GM23248 (cell line): ENCODE measurements around the gene HIC1. TPM values are rescaled to one million over a fixed set of nuclear protein-coding genes. Genes with fewer than 3 reads are reported as not detected.

Experiments used
- DNase-seq: peaks from one replicate; pipeline ENCODE4 v3.0.0-alpha.2; 2015
- H2AFZ ChIP-seq: fragments of 200-600 bp; sonication (generic); 2 replicates; pipeline ENCODE4 v1.6.1; 2016; ENCODE audit warnings: antibody characterized with exemption
- H3F3A ChIP-seq: fragments of 200-600 bp; sonication (generic); 2 replicates; pipeline ENCODE4 v1.6.1; 2016; ENCODE audit warnings: mild to moderate bottlenecking, antibody characterized with exemption, mixed run types; ENCODE audit not compliant: insufficient read depth
- H3K27ac ChIP-seq: fragments of 200-600 bp; sonication (generic); 2 replicates; pipeline ENCODE4 v1.5.1; 2016; ENCODE audit warnings: mild to moderate bottlenecking
- H3K27me3 ChIP-seq: fragments of 200-600 bp; sonication (generic); replicated peaks from 2 replicates; pipeline ENCODE4 v1.6.1; 2016; ENCODE audit warnings: mild to moderate bottlenecking; ENCODE audit not compliant: insufficient read depth
- H3K36me3 ChIP-seq: fragments of 200-600 bp; sonication (generic); 2 replicates; pipeline ENCODE4 v1.6.1; 2016; ENCODE audit warnings: low read depth, mild to moderate bottlenecking
- H3K4me1 ChIP-seq: fragments of 200-600 bp; sonication (generic); 2 replicates; pipeline ENCODE4 v1.6.1; 2016; ENCODE audit warnings: mild to moderate bottlenecking; ENCODE audit not compliant: insufficient read depth
- H3K4me2 ChIP-seq: fragments of 200-600 bp; sonication (generic); one replicate; pipeline ENCODE4 v1.6.1; 2016; ENCODE audit warnings: mild to moderate bottlenecking; ENCODE audit not compliant: unreplicated experiment
- H3K4me3 ChIP-seq: fragments of 200-600 bp; sonication (generic); 2 replicates; pipeline ENCODE4 v1.5.1; 2016; ENCODE audit warnings: mild to moderate bottlenecking
- H3K79me2 ChIP-seq: fragments of 200-600 bp; sonication (generic); 2 replicates; pipeline ENCODE4 v1.6.1; 2016; ENCODE audit warnings: mild to moderate bottlenecking; ENCODE audit not compliant: insufficient read depth
- H3K9ac ChIP-seq: fragments of 200-600 bp; sonication (generic); 2 replicates; pipeline ENCODE4 v1.6.1; 2016; ENCODE audit warnings: mild to moderate bottlenecking
- H3K9me2 ChIP-seq: fragments of 200-600 bp; sonication (generic); 2 replicates; pipeline ENCODE4 v1.6.1; 2016; ENCODE audit warnings: mixed run types, mild to moderate bottlenecking, moderate library complexity; ENCODE audit not compliant: insufficient read depth
- H3K9me3 ChIP-seq: fragments of 200-600 bp; sonication (generic); one replicate; pipeline ENCODE4 v1.6.1; 2017; ENCODE audit warnings: low read depth
- H4K20me1 ChIP-seq: fragments of 200-600 bp; sonication (generic); 2 replicates; pipeline ENCODE4 v1.6.0; 2016; ENCODE audit not compliant: insufficient read depth
- EZH2 ChIP-seq: fragments of 200-600 bp; sonication (generic); IDR thresholded peaks from 2 replicates; pipeline ENCODE4 v1.6.1; 2018; ENCODE audit warnings: antibody characterized with exemption, mild to moderate bottlenecking; ENCODE audit not compliant: insufficient read depth, poor library complexity, severe bottlenecking
- EZH2phosphoT487 ChIP-seq: fragments of 200-600 bp; sonication (generic); IDR thresholded peaks from 2 replicates; pipeline ENCODE4 v1.6.1; 2018; ENCODE audit warnings: antibody characterized with exemption, moderate library complexity, mild to moderate bottlenecking, low read depth; ENCODE audit not compliant: insufficient read depth
- WGBS, 2 experiments: methylation state at CpG; one replicate each; pipeline ENCODE4 v1.1.6; 2015 to 2017; ENCODE audit warnings: low lambda C conversion rate in 2 of 2, low coverage in 1 of 2; ENCODE audit errors: missing lambda C conversion rate in 2 of 2; 5-methylcytosine and 5-hydroxymethylcytosine counted together
- in situ Hi-C: fragments of 300-500 bp; cut with MboI; formaldehyde crosslinking; loops from 2 replicates; pipeline ENCODE4 v1.15.0; 2020
- polyA plus RNA-seq: library from polyadenylated mRNA; unstranded; fragments of >200 nt; fragmentation: Nextera tagmentation; extraction: Ambion mirVana; gene quantifications from 2 replicates; pipeline ENCODE4 v1.2.1, GENCODE V29; 2016
- total RNA-seq: library from RNA; depleted of rRNA; stranded (reverse); fragments of >200 nt; shearing (Covaris generic); gene quantifications from 2 replicates; pipeline ENCODE4 v1.2.3, GENCODE V29; 2014

The HIC1 gene
- total and polyA plus RNA-seq, 2 experiments from 2014 or later, result 1.6 to 35.0 TPM

DNA sequence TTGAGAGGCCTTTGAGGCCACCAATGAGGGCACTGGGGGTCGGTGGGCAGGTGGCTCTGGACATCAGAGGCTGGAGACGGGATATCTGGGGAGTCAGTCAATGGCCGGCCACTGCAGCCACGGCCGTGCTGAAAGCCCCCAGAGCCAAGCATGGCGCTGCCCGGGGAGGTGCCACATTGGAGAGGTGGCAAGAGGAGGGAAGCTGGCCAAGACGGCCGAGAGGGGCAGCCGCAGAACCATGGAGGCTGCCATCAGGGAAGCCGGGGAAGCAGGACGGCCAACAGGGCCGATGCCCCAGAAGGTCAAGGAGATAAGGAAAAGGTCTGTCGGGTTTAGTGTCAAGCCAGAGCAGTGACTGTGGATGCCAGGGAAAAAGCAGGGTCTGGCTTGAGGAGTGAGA is 39.6 kb upstream of the HIC1 start:
- H3K79me2 ChIP-seq, result no peaks in the 10 kb centered on the region
- H3K9me3 ChIP-seq, result no peaks in the 10 kb centered on the region
- H3K9me2 ChIP-seq, result no peaks in the 10 kb centered on the region
- no peak overlapping the region for H2AFZ ChIP-seq
- in situ Hi-C loops, result no loop called here
- H3K27ac ChIP-seq, result no peak overlapping the region
- H3K36me3 ChIP-seq, result no peaks in the 10 kb centered on the region
- no peak overlapping the region for H3K4me3 ChIP-seq
- no peaks in the 10 kb centered on the region for H4K20me1 ChIP-seq
- TF ChIP-seq EZH2phosphoT487 (no peak), EZH2 (no peak)
- DNase-seq, result no peak
- H3K4me1 ChIP-seq, result peaks cover 7% of the 10 kb centered on the region; the same call in 1 of the 2 replicates
- H3K4me2 ChIP-seq, result no peak overlapping the region
- 0 out of 2 replicates have a peak, but pooled peaks cover 8% of the 10 kb centered on the region for H3F3A ChIP-seq
- H3K27me3 ChIP-seq, result peaks cover 21% of the 10 kb centered on the region
- WGBS, 2 experiments, result 71 to 79% methylated on average over 13 to 14 of the region's 14 CpGs
- no peak overlapping the region for H3K9ac ChIP-seq

DNA sequence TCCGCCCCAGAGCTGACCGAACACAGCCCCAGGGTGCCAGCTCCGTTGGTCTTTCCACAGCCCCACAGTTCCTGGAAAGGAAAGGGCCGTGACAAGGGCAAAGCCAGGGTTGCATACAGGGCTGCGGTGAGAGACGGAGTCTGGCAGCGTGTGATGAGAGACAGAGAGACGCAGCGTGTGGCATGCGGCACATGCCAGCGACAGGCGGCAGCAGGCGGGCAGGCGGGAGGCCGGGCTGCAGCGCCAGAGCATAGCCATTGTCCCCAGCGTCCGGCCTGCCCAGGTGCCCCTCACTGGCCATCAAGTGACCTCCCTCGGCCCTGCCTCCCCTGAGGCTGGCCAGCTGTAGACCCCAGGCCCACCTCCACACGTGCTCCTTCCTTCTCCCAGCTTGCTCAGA is 38.4 kb upstream of the HIC1 start:
- Histone ChIP-seq H3F3A (0 out of 2 replicates have a peak, but pooled peaks cover 8% of the 10 kb centered on the region), H3K9me2 (no peaks in the 10 kb centered on the region), H3K4me2 (no peak overlapping the region), H2AFZ (no peak overlapping the region), H3K9ac (no peak overlapping the region), H3K27ac (no peak overlapping the region), H3K36me3 (no peaks in the 10 kb centered on the region), H3K4me3 (no peak overlapping the region), H3K4me1 (peaks cover 5% of the 10 kb centered on the region; the same call in 1 of the 2 replicates), H3K79me2 (no peaks in the 10 kb centered on the region), H3K27me3 (peaks cover 23% of the 10 kb centered on the region), H3K9me3 (no peaks in the 10 kb centered on the region), H4K20me1 (no peaks in the 10 kb centered on the region)
- in situ Hi-C loops, result no loop called here
- TF ChIP-seq EZH2 (no peak), EZH2phosphoT487 (no peak)
- WGBS, 2 experiments, result 80 to 84% methylated on average over 20 of the region's 20 CpGs
- no peak for DNase-seq

DNA sequence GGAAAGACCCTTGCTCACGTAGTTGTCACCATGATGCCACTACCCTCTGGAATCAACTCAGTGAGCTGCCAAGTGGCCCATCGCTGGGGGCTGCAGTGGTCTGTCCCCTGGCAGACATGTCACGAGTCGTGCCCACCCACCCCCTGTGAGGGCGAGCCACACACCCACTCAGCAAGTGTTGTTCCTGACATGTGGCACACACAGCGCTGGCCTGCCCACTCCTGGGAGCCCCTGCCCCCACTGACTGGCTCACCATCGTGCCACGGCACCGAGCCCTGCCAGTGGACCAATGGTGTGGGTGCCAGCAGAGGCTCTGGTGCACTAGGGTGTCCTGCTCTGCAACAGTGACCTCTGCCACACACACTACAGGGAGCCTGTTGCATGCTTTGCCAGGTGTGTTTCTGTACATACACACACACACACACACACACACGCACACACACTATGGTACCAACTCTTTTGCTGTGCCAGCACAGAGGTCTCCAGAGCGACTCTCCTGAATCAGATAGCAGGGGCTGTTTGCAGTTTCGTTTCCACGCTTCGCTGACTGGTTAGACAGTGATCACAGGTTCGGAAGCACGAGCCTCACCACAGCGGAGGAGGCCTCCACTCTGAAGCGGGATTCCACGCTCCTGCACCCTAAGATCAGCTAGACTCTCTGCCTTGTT is 37.5 kb upstream of the HIC1 start:
- 80 to 83% methylated on average over 18 to 19 of the region's 19 CpGs for WGBS, 2 experiments
- H3K9me3 ChIP-seq, result no peaks in the 10 kb centered on the region
- TF ChIP-seq EZH2 (no peak), EZH2phosphoT487 (no peak)
- in situ Hi-C loops, result no loop called here
- H3K9me2 ChIP-seq, result no peaks in the 10 kb centered on the region
- no peak overlapping the region for H3K27ac ChIP-seq
- no peaks in the 10 kb centered on the region for H3K36me3 ChIP-seq
- H3K4me3 ChIP-seq, result no peak overlapping the region
- H3K4me2 ChIP-seq, result no peak overlapping the region
- H4K20me1 ChIP-seq, result no peaks in the 10 kb centered on the region
- H3K9ac ChIP-seq, result no peak overlapping the region
- H2AFZ ChIP-seq, result no peak overlapping the region
- H3K79me2 ChIP-seq, result no peaks in the 10 kb centered on the region
- 0 out of 2 replicates have a peak, but pooled peaks cover 6% of the 10 kb centered on the region for H3F3A ChIP-seq
- no peak for DNase-seq
- H3K27me3 ChIP-seq, result peaks cover 23% of the 10 kb centered on the region
- H3K4me1 ChIP-seq, result no peaks in the 10 kb centered on the region

DNA sequence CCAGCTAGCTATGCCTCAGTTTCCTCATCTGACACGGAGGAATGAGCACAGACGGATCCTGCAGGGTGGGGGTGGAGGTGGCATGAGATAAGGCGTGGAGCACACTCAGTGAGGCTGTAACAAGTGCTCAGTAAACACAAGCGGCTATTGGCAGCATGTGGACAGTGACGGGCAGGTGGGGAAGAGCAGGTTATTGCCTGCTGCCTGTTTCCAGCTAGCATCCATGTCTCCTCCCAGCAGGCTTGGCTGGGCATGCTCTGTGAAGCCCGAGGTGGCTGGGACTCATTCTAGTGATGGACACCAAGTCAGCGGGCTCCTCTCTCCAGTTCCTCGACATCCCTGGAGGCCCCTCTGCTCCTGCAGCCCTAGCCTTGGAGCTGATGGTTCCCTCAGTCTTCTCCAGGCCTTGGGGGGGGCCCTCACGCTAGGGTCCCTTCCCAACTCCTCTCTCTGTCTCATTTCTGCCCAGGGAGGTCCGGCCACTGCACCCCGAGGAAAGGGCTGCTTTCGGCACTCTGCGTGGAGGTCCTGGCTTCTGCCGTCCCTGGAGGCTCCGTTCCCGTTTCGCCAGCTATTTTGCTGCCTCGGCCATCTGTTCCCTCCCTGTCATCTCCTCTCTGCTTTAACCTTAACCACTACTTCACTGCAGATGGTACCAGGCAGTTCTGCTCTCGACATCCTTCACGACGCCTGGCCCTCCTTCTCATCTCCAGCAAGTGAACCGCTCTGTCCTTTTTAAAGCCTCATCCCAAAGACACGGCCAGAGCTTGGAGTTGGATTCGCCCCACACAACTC is 36.0 kb upstream of the HIC1 start:
- Histone ChIP-seq H3K4me2 (no peak overlapping the region), H3K9me2 (no peaks in the 10 kb centered on the region), H3F3A (no peaks in the 10 kb centered on the region), H3K27ac (no peak overlapping the region), H2AFZ (no peak overlapping the region), H4K20me1 (no peaks in the 10 kb centered on the region), H3K27me3 (peaks cover 23% of the 10 kb centered on the region), H3K36me3 (no peaks in the 10 kb centered on the region), H3K79me2 (no peaks in the 10 kb centered on the region), H3K9ac (no peak overlapping the region), H3K4me1 (no peaks in the 10 kb centered on the region), H3K4me3 (no peak overlapping the region), H3K9me3 (no peaks in the 10 kb centered on the region)
- TF ChIP-seq EZH2 (no peak), EZH2phosphoT487 (no peak)
- in situ Hi-C loops, result no loop called here
- DNase-seq, result no peak
- 69 to 74% methylated on average over 24 of the region's 24 CpGs for WGBS, 2 experiments
